Astrocyte (in vitro differentiated cells and primary cell): ENCODE results near the gene TMEM183A. TPM values are rescaled to one million over a fixed set of nuclear protein-coding genes. Genes with fewer than 3 reads are reported as not detected.

ENCODE experiments used
- DNase-seq: peaks from one replicate; pipeline ENCODE4 v3.0.0-alpha.2; 2010; ENCODE audit warnings: low read depth
- FAIRE-seq: peaks from 2 replicates; lab custom pipeline; 2011; peaks lifted over from hg19 to GRCh38; lab: Jason Lieb, UNC
- H2AFZ ChIP-seq: 2 replicates; pipeline ENCODE4 v1.6.0; 2012; ENCODE audit warnings: low read depth, low read length, inconsistent platforms
- H3K27ac ChIP-seq: 2 replicates; pipeline ENCODE4 v1.5.1; 2011; ENCODE audit warnings: low read depth, low read length, inconsistent platforms
- H3K27me3 ChIP-seq: 2 replicates; pipeline ENCODE4 v1.6.0; 2011; ENCODE audit warnings: low read length, inconsistent platforms; ENCODE audit not compliant: insufficient read depth
- H3K36me3 ChIP-seq: 2 replicates; pipeline ENCODE4 v1.5.1; 2011; ENCODE audit warnings: low read length, inconsistent platforms; ENCODE audit not compliant: insufficient read depth
- H3K4me1 ChIP-seq: 2 replicates; pipeline ENCODE4 v1.5.1; 2011; ENCODE audit warnings: low read length, inconsistent platforms; ENCODE audit not compliant: insufficient read depth
- H3K4me2 ChIP-seq: 2 replicates; pipeline ENCODE4 v1.6.0; 2012; ENCODE audit warnings: low read length, inconsistent platforms
- H3K4me3 ChIP-seq: 2 replicates; pipeline ENCODE4 v1.5.1; 2011; ENCODE audit warnings: low read depth, mild to moderate bottlenecking, low read length, inconsistent platforms; ENCODE audit not compliant: insufficient read depth
- H3K79me2 ChIP-seq: 2 replicates; pipeline ENCODE4 v1.6.0; 2012; ENCODE audit warnings: mild to moderate bottlenecking, low read length, inconsistent platforms; ENCODE audit not compliant: insufficient read depth
- H3K9ac ChIP-seq: 2 replicates; pipeline ENCODE4 v1.6.0; 2012; ENCODE audit warnings: mild to moderate bottlenecking, low read length, inconsistent platforms
- H3K9me3 ChIP-seq: 2 replicates; pipeline ENCODE4 v1.5.1; 2012; ENCODE audit warnings: low read depth, mild to moderate bottlenecking, low read length, inconsistent platforms; ENCODE audit not compliant: insufficient read depth
- H4K20me1 ChIP-seq: 2 replicates; pipeline ENCODE4 v1.6.0; 2012; ENCODE audit warnings: low read length, inconsistent platforms; ENCODE audit not compliant: insufficient read depth
- H3K27ac Mint-ChIP-seq: one replicate; pipeline ENCODE4 v1.8.0; 2021; ENCODE audit warnings: mild to moderate bottlenecking, mixed read lengths; ENCODE audit not compliant: unreplicated experiment
- H3K27me3 Mint-ChIP-seq: one replicate; pipeline ENCODE4 v1.8.0; 2021; ENCODE audit warnings: low read depth, mixed read lengths; ENCODE audit not compliant: unreplicated experiment
- H3K36me3 Mint-ChIP-seq: one replicate; pipeline ENCODE4 v1.8.0; 2021; ENCODE audit warnings: low read depth, mixed read lengths; ENCODE audit not compliant: unreplicated experiment
- H3K4me1 Mint-ChIP-seq: one replicate; pipeline ENCODE4 v1.8.0; 2021; ENCODE audit warnings: low read depth, mixed read lengths; ENCODE audit not compliant: unreplicated experiment
- H3K4me3 Mint-ChIP-seq: one replicate; pipeline ENCODE4 v1.8.0; 2021; ENCODE audit warnings: mild to moderate bottlenecking, moderate library complexity, mixed read lengths; ENCODE audit not compliant: unreplicated experiment
- H3K9me3 Mint-ChIP-seq: one replicate; pipeline ENCODE4 v1.8.0; 2021; ENCODE audit warnings: mild to moderate bottlenecking, mixed read lengths; ENCODE audit not compliant: unreplicated experiment
- EZH2 ChIP-seq: IDR thresholded peaks from 2 replicates; pipeline ENCODE4 v1.6.1; 2012; ENCODE audit warnings: mild to moderate bottlenecking, low read length, inconsistent platforms; ENCODE audit not compliant: insufficient read depth
- total RNA-seq: library from RNA; stranded (reverse); gene quantifications from 2 replicates; pipeline ENCODE4 v1.2.1, GENCODE V29; 2021
- TF ChIP-seq, protein P1 (sequence below): IDR thresholded peaks from 2 replicates; pipeline ENCODE4 v1.5.1; 2011; ENCODE audit warnings: low read depth, mild to moderate bottlenecking, inconsistent platforms, low read length, moderate library complexity; ENCODE audit not compliant: insufficient read depth

Gene TMEM183A
- total RNA-seq, 1 donor from 2014 or later, result 68.6 TPM

DNA sequence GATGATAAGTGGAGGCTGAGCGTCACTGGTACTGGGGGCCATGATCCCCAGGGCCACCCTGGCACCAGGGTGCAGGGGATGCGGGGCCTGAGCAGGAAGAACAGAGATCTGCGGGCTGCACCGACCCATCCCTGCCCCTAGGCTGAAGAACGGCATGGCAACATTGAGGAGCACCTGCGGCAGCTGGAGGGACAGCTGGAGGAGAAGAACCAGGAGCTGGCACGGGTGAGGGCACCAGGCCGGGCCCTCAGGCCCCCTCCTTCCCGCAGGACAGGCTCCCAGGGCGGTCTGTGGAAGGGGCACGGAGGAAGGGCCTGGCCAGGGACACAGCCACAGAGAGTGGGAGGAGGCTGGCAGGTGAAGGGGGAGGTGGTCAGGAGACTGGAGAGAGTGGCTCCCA lies 40.9 kb downstream of the TMEM183A start:
- H4K20me1 ChIP-seq, result no peaks in the 10 kb centered on the region
- H2AFZ ChIP-seq, result no peak overlapping the region
- peaks cover 12% of the 10 kb centered on the region for H3K4me1 ChIP-seq
- H3K4me3 ChIP-seq, result no peak overlapping the region
- no peak for DNase-seq
- TF ChIP-seq EZH2, result no peak
- TF ChIP-seq, protein P1, sequence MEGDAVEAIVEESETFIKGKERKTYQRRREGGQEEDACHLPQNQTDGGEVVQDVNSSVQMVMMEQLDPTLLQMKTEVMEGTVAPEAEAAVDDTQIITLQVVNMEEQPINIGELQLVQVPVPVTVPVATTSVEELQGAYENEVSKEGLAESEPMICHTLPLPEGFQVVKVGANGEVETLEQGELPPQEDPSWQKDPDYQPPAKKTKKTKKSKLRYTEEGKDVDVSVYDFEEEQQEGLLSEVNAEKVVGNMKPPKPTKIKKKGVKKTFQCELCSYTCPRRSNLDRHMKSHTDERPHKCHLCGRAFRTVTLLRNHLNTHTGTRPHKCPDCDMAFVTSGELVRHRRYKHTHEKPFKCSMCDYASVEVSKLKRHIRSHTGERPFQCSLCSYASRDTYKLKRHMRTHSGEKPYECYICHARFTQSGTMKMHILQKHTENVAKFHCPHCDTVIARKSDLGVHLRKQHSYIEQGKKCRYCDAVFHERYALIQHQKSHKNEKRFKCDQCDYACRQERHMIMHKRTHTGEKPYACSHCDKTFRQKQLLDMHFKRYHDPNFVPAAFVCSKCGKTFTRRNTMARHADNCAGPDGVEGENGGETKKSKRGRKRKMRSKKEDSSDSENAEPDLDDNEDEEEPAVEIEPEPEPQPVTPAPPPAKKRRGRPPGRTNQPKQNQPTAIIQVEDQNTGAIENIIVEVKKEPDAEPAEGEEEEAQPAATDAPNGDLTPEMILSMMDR, result no peak
- no peak overlapping the region for H3K9ac ChIP-seq
- H3K27ac Mint-ChIP-seq, result no peak overlapping the region
- H3K9me3 ChIP-seq, result no peaks in the 10 kb centered on the region
- no peak overlapping the region for H3K27ac ChIP-seq
- H3K4me1 Mint-ChIP-seq, result peaks cover 18% of the 10 kb centered on the region
- H3K79me2 ChIP-seq, result no peaks in the 10 kb centered on the region
- H3K27me3 Mint-ChIP-seq, result peaks cover 38% of the 10 kb centered on the region
- H3K27me3 ChIP-seq, result peaks cover 9% of the 10 kb centered on the region
- peaks cover 37% of the 10 kb centered on the region for H3K36me3 Mint-ChIP-seq
- no peak for FAIRE-seq
- H3K4me2 ChIP-seq, result no peak overlapping the region
- H3K9me3 Mint-ChIP-seq, result no peaks in the 10 kb centered on the region
- no peak overlapping the region for H3K4me3 Mint-ChIP-seq
- H3K36me3 ChIP-seq, result no peaks in the 10 kb centered on the region

DNA sequence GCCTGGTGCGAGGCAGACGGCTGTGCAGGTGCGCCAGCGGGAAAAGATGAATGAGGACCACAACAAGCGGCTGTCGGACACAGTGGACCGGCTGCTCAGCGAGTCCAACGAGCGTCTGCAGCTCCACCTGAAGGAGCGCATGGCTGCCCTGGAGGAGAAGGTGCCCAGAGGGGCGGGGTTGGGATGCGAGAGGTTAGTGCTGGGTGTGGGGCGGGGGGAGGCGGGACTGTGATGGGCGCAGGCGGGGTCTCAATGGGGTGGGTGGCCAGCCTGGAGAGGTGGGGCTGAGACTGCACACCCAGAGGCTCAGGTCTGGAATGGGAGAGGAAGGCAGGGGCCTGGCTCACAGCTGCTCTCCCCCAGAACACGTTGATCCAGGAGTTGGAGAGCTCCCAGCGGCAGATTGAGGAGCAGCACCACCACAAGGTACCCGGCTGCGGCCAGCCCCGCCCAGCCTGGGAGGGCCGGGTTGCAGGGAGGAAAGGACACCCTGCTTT lies 41.4 kb downstream of the TMEM183A start:
- Mint-ChIP-seq H3K9me3 (no peaks in the 10 kb centered on the region), H3K27me3 (peaks cover 37% of the 10 kb centered on the region), H3K36me3 (peaks cover 32% of the 10 kb centered on the region), H3K4me1 (peaks cover 18% of the 10 kb centered on the region), H3K27ac (no peak overlapping the region), H3K4me3 (no peak overlapping the region)
- Histone ChIP-seq H3K4me2 (no peak overlapping the region), H3K4me3 (no peak overlapping the region), H3K9me3 (no peaks in the 10 kb centered on the region), H3K27ac (no peak overlapping the region), H3K27me3 (peaks cover 9% of the 10 kb centered on the region), H3K4me1 (peaks cover 12% of the 10 kb centered on the region), H3K79me2 (no peaks in the 10 kb centered on the region), H4K20me1 (no peaks in the 10 kb centered on the region), H3K36me3 (no peaks in the 10 kb centered on the region), H2AFZ (no peak overlapping the region), H3K9ac (no peak overlapping the region)
- FAIRE-seq (no peak), DNase-seq (no peak)
- no peak for TF ChIP-seq EZH2
- TF ChIP-seq, protein P1, result no peak

DNA sequence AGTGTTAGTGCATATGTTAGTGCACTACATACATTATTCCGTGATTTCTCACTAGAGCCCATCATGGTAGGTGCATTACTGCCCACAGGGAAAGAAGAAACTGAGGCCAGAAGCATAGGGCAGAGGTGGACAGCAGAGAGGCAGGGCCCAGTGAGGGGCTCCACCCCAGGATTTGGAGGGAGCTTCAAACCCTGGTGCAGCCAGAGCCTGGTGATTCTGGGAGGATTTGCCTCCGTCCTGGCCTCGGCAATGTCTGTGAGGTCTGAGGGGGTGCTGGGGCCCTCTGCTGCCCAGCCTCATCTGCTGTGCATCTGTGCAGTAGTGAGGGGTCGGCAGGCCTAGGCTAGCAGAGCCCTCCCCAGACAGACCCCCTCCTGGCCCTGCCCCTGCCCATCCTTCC lies 41.9 kb downstream of the TMEM183A start:
- peaks cover 18% of the 10 kb centered on the region for H3K4me1 Mint-ChIP-seq
- no peak overlapping the region for H3K27ac Mint-ChIP-seq
- Histone ChIP-seq H3K36me3 (no peaks in the 10 kb centered on the region), H4K20me1 (no peaks in the 10 kb centered on the region), H3K27me3 (peaks cover 9% of the 10 kb centered on the region), H3K4me2 (no peak overlapping the region), H3K79me2 (no peaks in the 10 kb centered on the region), H3K4me1 (peaks cover 12% of the 10 kb centered on the region), H3K4me3 (no peak overlapping the region), H3K9me3 (no peaks in the 10 kb centered on the region), H3K27ac (no peak overlapping the region), H3K9ac (no peak overlapping the region), H2AFZ (no peak overlapping the region)
- no peak overlapping the region for H3K4me3 Mint-ChIP-seq
- peaks cover 39% of the 10 kb centered on the region for H3K27me3 Mint-ChIP-seq
- no peak for TF ChIP-seq EZH2
- TF ChIP-seq, protein P1, result no peak
- no peaks in the 10 kb centered on the region for H3K9me3 Mint-ChIP-seq
- DNase-seq (no peak), FAIRE-seq (no peak)
- peaks cover 31% of the 10 kb centered on the region for H3K36me3 Mint-ChIP-seq
